ENCODE data around the gene NR2F1-AS1. TPM values are rescaled to one million over a fixed set of nuclear protein-coding genes. Genes with fewer than 3 reads are reported as not detected.

Gene NR2F1-AS1
- total RNA-seq, 2 donors from 2014 or later: 1.4 to 3.3 TPM

GRCh38 chr5:93608855-93609254 is 27.8 kb upstream of the NR2F1-AS1 start:
- Histone ChIP-seq H3K4me3 (ENCODE audit: low read length) (no peak overlapping the region), H3K36me3 (ENCODE audit: control insufficient read depth, insufficient read depth, low read length) (no peaks in the 10 kb centered on the region), H3K9me3 (ENCODE audit: control insufficient read depth, low read length) (no peaks in the 10 kb centered on the region), H3K27me3 (ENCODE audit: control insufficient read depth, insufficient read depth, low read length, poor library complexity, severe bottlenecking) (peaks cover 99% of the 10 kb centered on the region), H3K27ac (ENCODE audit: low read depth, low read length) (no peak overlapping the region), H3K4me1 (ENCODE audit: control insufficient read depth, insufficient read depth, low read length) (peaks cover 2% of the 10 kb centered on the region), H3K9ac (ENCODE audit: extremely low read depth, low read length, poor library complexity, severe bottlenecking) (no peak overlapping the region)
- Mint-ChIP-seq H3K27ac (no peak overlapping the region), H3K27me3 (ENCODE audit: insufficient read depth) (peaks cover 7% of the 10 kb centered on the region), H3K4me1 (peaks cover 16% of the 10 kb centered on the region), H3K36me3 (ENCODE audit: low read depth) (no peaks in the 10 kb centered on the region), H3K4me3 (no peak overlapping the region), H3K9me3 (no peaks in the 10 kb centered on the region)
- no peak for DNase-seq
- TF ChIP-seq CTCF (conservative IDR thresholded peaks at IDR 0.05): no peak
- WGBS, 2 experiments (ENCODE audit: insufficient coverage in 1 of 2, insufficient read length in 1 of 2): 5 to 8% methylated on average over 2 to 3 of the region's 4 CpGs

- Mint-ChIP-seq H3K4me3 (peak overlapping the region; percentile 5), H3K9me3 (no peaks in the 10 kb centered on the region), H3K27me3 (ENCODE audit: insufficient read depth) (no peaks in the 10 kb centered on the region), H3K4me1 (peaks cover 22% of the 10 kb centered on the region), H3K27ac (no peak overlapping the region), H3K36me3 (ENCODE audit: low read depth) (no peaks in the 10 kb centered on the region)
- Histone ChIP-seq H3K27me3 (ENCODE audit: control insufficient read depth, insufficient read depth, low read length, poor library complexity, severe bottlenecking) (peaks cover 99% of the 10 kb centered on the region), H3K4me1 (ENCODE audit: control insufficient read depth, insufficient read depth, low read length) (peaks cover 2% of the 10 kb centered on the region), H3K4me3 (ENCODE audit: low read length) (peak overlapping the region; percentile 54), H3K9me3 (ENCODE audit: control insufficient read depth, low read length) (peaks cover 6% of the 10 kb centered on the region), H3K9ac (ENCODE audit: extremely low read depth, low read length, poor library complexity, severe bottlenecking) (no peak overlapping the region), H3K27ac (ENCODE audit: low read depth, low read length) (no peak overlapping the region), H3K36me3 (ENCODE audit: control insufficient read depth, insufficient read depth, low read length) (no peaks in the 10 kb centered on the region)
- TF ChIP-seq CTCF (conservative IDR thresholded peaks at IDR 0.05): peak; percentile 71
- peak; percentile 85 for DNase-seq
- 0 to 3% methylated on average over 3 to 19 of the region's 19 CpGs for WGBS, 2 experiments (ENCODE audit: insufficient coverage in 1 of 2, insufficient read length in 1 of 2)
Observed at GRCh38 chr5:93607367-93608258, 26.6 kb upstream of the NR2F1-AS1 start.

GRCh38 chr5:93606382-93606752 is 25.3 kb upstream of the NR2F1-AS1 start:
- Mint-ChIP-seq H3K36me3 (ENCODE audit: low read depth) (no peaks in the 10 kb centered on the region), H3K27ac (no peak overlapping the region), H3K9me3 (no peaks in the 10 kb centered on the region), H3K4me1 (peaks cover 25% of the 10 kb centered on the region), H3K4me3 (no peak overlapping the region), H3K27me3 (ENCODE audit: insufficient read depth) (no peaks in the 10 kb centered on the region)
- peaks cover 6% of the 10 kb centered on the region for H3K9me3 ChIP-seq (ENCODE audit: control insufficient read depth, low read length)
- no peak overlapping the region for H3K4me3 ChIP-seq (ENCODE audit: low read length)
- H3K27ac ChIP-seq (ENCODE audit: low read depth, low read length): no peak overlapping the region
- no peak for DNase-seq
- no peaks in the 10 kb centered on the region for H3K36me3 ChIP-seq (ENCODE audit: control insufficient read depth, insufficient read depth, low read length)
- H3K9ac ChIP-seq (ENCODE audit: extremely low read depth, low read length, poor library complexity, severe bottlenecking): no peak overlapping the region
- peaks cover 4% of the 10 kb centered on the region for H3K4me1 ChIP-seq (ENCODE audit: control insufficient read depth, insufficient read depth, low read length)
- H3K27me3 ChIP-seq (ENCODE audit: control insufficient read depth, insufficient read depth, low read length, poor library complexity, severe bottlenecking): peaks cover 100% of the 10 kb centered on the region
- no peak for TF ChIP-seq CTCF (conservative IDR thresholded peaks at IDR 0.05)

Measured in endodermal cell (in vitro differentiated cells).